Ishikawa (cell line): Measurements from ENCODE around the gene SULT2A1.

Source experiments
- CEBPB ChIP-seq: IDR thresholded peaks from 2 replicates; pipeline ENCODE4 v1.6.1; 2012
- CREB1 ChIP-seq: IDR thresholded peaks from 2 replicates; pipeline ENCODE4 v1.6.1; 2012; ENCODE audit warnings: low read depth
- EGR1 ChIP-seq: IDR thresholded peaks from 2 replicates; pipeline ENCODE4 v1.6.1; 2012
- EP300 ChIP-seq: IDR thresholded peaks from 2 replicates; pipeline ENCODE4 v1.6.1; 2012; ENCODE audit warnings: borderline replicate concordance
- NFIC ChIP-seq: IDR thresholded peaks from 2 replicates; pipeline ENCODE4 v1.6.1; 2012
- RAD21 ChIP-seq: IDR thresholded peaks from 2 replicates; pipeline ENCODE4 v1.6.1; 2012; ENCODE audit warnings: low read depth
- REST ChIP-seq: IDR thresholded peaks from 2 replicates; pipeline ENCODE4 v1.6.1; 2012; ENCODE audit warnings: low read depth, mild to moderate bottlenecking
- TAF1 ChIP-seq: IDR thresholded peaks from 2 replicates; pipeline ENCODE4 v1.6.1; 2012; ENCODE audit warnings: low read depth, mild to moderate bottlenecking
- TCF12 ChIP-seq: IDR thresholded peaks from 2 replicates; pipeline ENCODE4 v1.6.1; 2012; ENCODE audit warnings: low read depth
- TEAD4 ChIP-seq: IDR thresholded peaks from 2 replicates; pipeline ENCODE4 v1.6.1; 2012
- USF1 ChIP-seq: IDR thresholded peaks from 2 replicates; pipeline ENCODE4 v1.6.1; 2012
- YY1 ChIP-seq: IDR thresholded peaks from 2 replicates; pipeline ENCODE4 v1.6.1; 2012; ENCODE audit warnings: low read depth
- ZBTB7A ChIP-seq: IDR thresholded peaks from 2 replicates; pipeline ENCODE4 v1.6.1; 2012; ENCODE audit warnings: low read depth

- TF ChIP-seq RAD21 (no peak), YY1 (no peak), EP300 (no peak), REST (no peak), EGR1 (no peak), CREB1 (no peak), TAF1 (no peak), TCF12 (no peak), CEBPB (no peak), NFIC (no peak), TEAD4 (no peak), USF1 (no peak), ZBTB7A (no peak)
Observed at GRCh38 chr19:47865166-47865565, 20.9 kb downstream of the SULT2A1 start.
